GM12864 (cell line): ENCODE data around the gene IFT122.

ENCODE experiments used
- DNase-seq: peaks from one replicate; pipeline ENCODE4 v3.0.0-alpha.2; 2011; ENCODE audit warnings: low read depth
- H3K4me3 ChIP-seq: 2 replicates; pipeline ENCODE4 v1.5.1; 2011; ENCODE audit warnings: mild to moderate bottlenecking, low read depth, low read length, control low read depth
- CTCF ChIP-seq: IDR thresholded peaks from 2 replicates; pipeline ENCODE4 v1.5.1; 2011; ENCODE audit warnings: low read depth, mild to moderate bottlenecking, moderate library complexity, low read length, control low read depth, inconsistent platforms; ENCODE audit errors: missing control alignments

Gene IFT122

GRCh38 chr3:129446926-129447325, 6.9 kb downstream of the IFT122 start:
- TF ChIP-seq CTCF: no peak
- no peak for DNase-seq
- no peak overlapping the region for H3K4me3 ChIP-seq

- H3K4me3 ChIP-seq: no peak overlapping the region
- TF ChIP-seq CTCF: no peak
- no peak for DNase-seq
Measured at GRCh38 chr3:129448186-129448895, 8.3 kb downstream of the IFT122 start.

GRCh38 chr3:129449279-129450115, 9.5 kb downstream of the IFT122 start:
- no peak for DNase-seq

GRCh38 chr3:129453732-129454131, 13.7 kb downstream of the IFT122 start:
- no peak for TF ChIP-seq CTCF
- DNase-seq: no peak
- H3K4me3 ChIP-seq: no peak overlapping the region

More at GRCh38 chr3:129449279-129450115, 9.5 kb downstream of the IFT122 start:
- no peak overlapping the region for H3K4me3 ChIP-seq
- no peak for TF ChIP-seq CTCF

GRCh38 chr3:129460155-129460554, 20.1 kb downstream of the IFT122 start:
- DNase-seq: no peak
- TF ChIP-seq CTCF: no peak
- no peak overlapping the region for H3K4me3 ChIP-seq

- no peak overlapping the region for H3K4me3 ChIP-seq
- no peak for TF ChIP-seq CTCF
- DNase-seq: no peak
Measured at GRCh38 chr3:129460572-129460971, 20.5 kb downstream of the IFT122 start.
